CD4-positive, alpha-beta T cell treated with Interferon alpha-2 for 1 hour (primary cell): ENCODE results near the gene PNCK.

Source experiments
- DNase-seq, 2 donors: peaks; one replicate each; pipeline ENCODE4 v3.0.0-alpha.2; 2020 to 2022

The PNCK gene

GRCh38 chrX:153657161-153657560 lies 16.5 kb downstream of the PNCK start:
- DNase-seq = no peak

GRCh38 chrX:153653556-153653955 lies 20.1 kb downstream of the PNCK start:
- DNase-seq = no peak

- no peak for DNase-seq
These were observed 22.0 kb downstream of the PNCK start for GRCh38 chrX:153651540-153652079.

GRCh38 chrX:153650959-153651358 lies 22.7 kb downstream of the PNCK start:
- DNase-seq = no peak

GRCh38 chrX:153649915-153650782 lies 23.5 kb downstream of the PNCK start:
- DNase-seq = no peak

DNA sequence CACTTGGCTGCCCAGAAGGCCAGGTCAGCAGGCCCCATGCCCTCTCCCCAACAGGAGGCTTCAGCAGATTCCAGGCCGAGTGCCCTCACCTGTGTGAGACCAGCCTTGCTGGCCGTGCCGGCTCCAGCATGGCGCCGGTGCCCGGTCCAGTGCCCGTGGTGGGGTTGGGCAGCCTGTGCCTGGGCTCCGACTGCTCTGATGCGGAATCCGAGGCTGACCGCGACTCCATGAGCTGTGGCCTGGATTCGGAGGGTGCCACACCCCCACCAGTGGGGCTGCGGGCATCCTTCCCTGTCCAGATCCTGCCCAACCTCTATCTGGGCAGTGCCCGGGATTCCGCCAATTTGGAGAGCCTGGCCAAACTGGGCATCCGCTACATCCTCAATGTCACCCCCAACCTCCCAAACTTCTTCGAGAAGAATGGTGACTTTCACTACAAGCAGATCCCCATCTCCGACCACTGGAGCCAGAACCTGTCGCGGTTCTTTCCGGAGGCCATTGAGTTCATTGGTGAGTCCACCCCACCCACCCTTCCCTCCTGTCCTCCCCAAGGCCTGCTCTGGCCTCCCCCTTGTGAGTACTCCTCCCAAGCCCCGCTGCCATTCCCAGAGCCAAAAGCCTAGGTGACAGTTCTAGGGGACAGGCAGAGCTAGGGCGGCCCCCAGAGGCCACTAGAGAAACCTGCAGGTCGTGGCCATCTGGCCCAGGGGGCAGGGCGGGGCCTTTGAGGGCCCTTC lies 24.3 kb downstream of the PNCK start:
- DNase-seq = peak; percentile 36 to 54

DNA sequence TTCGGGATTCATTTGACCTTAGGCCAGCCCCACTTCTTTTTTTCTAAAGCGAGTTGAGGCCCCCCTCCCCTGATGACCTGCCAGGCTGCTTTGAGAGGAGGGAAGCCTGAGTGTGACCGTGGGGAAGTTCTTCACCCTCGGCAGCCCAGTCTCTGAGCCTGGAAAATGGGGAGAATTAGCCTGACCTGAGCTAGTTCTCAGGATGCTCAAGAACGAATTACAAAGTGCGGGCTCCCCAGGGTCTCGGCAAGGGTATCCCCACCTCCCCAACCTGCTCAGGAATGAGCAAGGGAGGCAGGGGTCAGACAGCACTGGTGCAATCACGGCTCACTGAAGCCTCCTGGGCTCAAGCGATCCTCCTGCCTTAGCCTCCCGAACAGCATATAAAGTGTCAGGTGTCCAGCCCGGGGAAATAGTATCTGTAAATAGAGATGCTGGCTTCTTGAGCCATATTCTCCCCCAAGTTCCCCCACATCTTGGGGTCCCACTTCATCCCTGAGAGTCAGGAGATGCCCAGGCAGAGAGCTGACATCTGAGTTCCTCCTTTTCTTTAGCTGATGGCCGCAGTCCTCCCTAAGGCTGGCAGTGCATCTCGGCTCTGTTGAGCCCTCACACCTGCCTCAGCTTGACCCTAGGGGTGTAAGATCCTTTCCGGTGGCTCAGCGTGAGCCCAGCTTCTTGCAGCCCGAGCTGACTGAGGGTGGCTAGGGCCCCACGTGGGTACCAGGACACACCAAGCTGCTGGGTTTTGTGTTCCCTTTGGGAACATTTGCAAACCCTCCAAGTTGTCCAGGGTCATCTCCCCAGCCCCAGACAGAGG lies 25.0 kb downstream of the PNCK start:
- no peak for DNase-seq

GRCh38 chrX:153647461-153648357 lies 25.9 kb downstream of the PNCK start:
- no peak for DNase-seq

- peak in 1 of 2 donors; percentile 5 for DNase-seq
These were observed 26.8 kb downstream of the PNCK start, which contains the start of gene DUSP9 for GRCh38 chrX:153646620-153647373. DUSP9 (plus strand) TSS chrX:153647203; CDS start chrX:153647954, 751 bp downstream.

GRCh38 chrX:153645921-153646488 lies 27.6 kb downstream of the PNCK start:
- DNase-seq = no peak

- no peak for DNase-seq
These were observed 28.5 kb downstream of the PNCK start for GRCh38 chrX:153645151-153645550.

- DNase-seq = no peak
These were observed 29.1 kb downstream of the PNCK start for GRCh38 chrX:153644356-153645125.

DNA sequence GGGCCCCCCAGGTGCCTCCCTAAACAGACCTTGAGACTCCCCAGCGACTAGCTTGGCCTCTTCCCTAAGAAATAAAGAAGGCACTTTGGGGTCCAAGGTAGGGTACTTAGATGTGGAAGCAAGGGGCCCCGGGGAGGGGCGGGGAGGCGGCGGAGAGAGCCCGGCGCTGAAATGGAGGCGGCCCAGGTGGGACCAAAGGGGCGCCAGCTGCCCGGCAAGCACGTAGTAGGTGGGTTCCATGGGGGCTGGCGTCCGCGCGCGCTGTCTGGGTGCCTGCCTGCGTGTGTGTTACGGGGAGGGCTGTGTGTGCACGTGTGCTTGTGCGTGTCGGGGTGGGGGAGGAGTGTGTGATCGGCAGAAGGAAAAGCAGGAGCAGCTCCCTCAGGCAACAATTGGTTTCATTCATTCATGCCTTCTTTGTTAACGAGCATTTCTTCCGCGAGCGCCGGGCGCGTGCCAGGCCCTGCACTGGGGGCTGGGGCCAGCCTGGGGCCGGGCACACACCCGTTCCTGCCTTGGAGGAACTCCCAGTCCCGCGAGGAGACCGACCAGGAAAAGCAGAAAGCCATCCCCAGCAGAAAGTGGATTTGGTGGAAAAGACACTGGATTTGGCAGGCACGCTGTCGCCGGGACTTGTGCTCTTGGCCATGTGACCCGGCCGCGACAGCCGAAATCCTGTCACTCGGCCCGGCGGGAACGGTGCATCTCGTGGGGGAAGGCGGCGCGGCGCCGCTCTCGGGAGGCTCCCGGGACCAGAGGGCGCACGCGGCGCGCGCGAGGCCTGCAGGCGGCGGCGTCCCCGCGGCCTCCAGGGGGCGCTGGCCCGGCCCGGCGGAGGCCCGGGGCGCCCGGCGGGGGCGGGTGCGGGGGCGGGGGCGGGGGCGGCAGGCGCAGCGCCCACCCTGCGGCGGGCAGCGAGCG lies 29.9 kb downstream of the PNCK start:
- peak in 1 of 2 donors; percentile 7 for DNase-seq

DNA sequence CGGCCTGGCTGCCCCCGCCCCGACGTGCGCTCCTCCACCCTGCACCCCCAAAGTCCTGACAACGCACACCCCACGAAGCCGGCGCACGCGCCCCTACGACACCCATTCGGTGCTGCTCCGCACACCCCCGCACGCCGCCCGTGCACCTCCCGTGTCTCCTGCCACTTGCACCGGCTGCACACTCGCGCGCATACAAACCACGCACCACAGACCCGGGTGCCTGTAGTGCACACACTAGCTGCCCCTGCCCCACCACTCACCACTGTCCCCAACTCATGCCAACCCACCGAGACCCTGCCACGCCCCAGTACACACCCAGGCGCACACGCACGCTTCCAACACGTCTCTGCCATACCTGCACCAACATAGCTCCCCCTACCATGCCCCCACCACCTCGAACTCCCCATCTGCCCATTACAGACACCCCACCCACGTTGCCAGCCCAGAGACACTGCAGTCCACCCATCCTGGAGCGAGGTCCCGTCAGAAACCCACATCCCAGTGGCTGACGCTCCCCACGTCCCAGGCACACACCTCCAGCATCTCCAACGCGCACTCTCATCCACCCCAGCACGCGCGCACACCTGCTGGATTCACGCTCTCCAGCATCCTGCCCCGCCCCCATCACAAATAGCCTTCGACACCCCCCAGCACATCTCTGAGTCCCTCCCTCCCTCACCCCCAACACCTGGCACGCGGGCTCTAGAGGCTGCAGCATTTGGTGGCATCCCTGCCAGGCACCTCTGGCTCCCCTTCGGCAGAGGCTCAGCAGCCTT lies 30.8 kb downstream of the PNCK start:
- DNase-seq = no peak

GRCh38 chrX:153642051-153642654 lies 31.5 kb downstream of the PNCK start:
- peak in 1 of 2 donors; percentile 4 for DNase-seq

DNA sequence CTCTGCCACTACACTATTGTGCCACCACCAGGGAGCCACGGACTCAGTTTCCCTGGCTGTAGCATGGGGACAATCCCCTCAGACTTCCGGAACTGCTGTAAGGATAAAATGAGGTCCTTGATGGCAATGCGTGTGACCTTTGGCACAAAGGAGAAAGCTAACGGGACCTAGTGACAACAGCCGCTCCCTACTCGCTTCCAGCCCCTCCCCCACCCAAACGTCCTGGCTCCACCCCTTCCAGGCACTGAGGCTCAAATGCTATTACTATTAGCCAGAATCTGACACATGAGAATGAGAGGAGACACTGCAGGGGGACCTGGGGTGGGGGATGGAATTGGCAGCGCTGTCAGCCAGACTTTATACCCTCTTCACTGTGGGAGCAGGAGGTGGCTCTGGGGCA lies 32.0 kb downstream of the PNCK start:
- no peak for DNase-seq
